Fibroblast of lung (primary cell): ENCODE data around the gene LAIR1. TPM values are rescaled to one million over a fixed set of nuclear protein-coding genes. Genes with fewer than 3 reads are reported as not detected.

Experiments
- DNase-seq, 2 donors: peaks; one replicate each; pipeline versions ENCODE4 v3.0.0 to v3.0.0-alpha.2; 2010; ENCODE audit warnings: low read depth in 2 of 2
- H2AFZ ChIP-seq: 2 replicates; pipeline ENCODE4 v1.5.1; 2012; ENCODE audit warnings: low read length, control low read depth, inconsistent platforms
- H3K27ac ChIP-seq: 2 replicates; pipeline ENCODE4 v1.5.1; 2011; ENCODE audit warnings: low read length, control low read depth; ENCODE audit not compliant: insufficient read depth
- H3K27me3 ChIP-seq: 2 replicates; pipeline ENCODE4 v1.5.1; 2011; ENCODE audit warnings: mild to moderate bottlenecking, low read length; ENCODE audit not compliant: control insufficient read depth, insufficient read depth
- H3K36me3 ChIP-seq: 2 replicates; pipeline ENCODE4 v1.5.1; 2011; ENCODE audit warnings: low read length; ENCODE audit not compliant: control insufficient read depth, insufficient read depth
- H3K4me1 ChIP-seq: 2 replicates; pipeline ENCODE4 v1.5.1; 2011; ENCODE audit warnings: low read length; ENCODE audit not compliant: control insufficient read depth, insufficient read depth; ENCODE audit errors: extremely low read depth
- H3K4me2 ChIP-seq: 2 replicates; pipeline ENCODE4 v1.5.1; 2011; ENCODE audit warnings: low read length, control low read depth; ENCODE audit not compliant: insufficient read depth; ENCODE audit errors: extremely low read depth
- H3K4me3 ChIP-seq, 4 experiments: fragments of 200-600 bp in 1 of 4; sonication (generic) in 1 of 4; replicated peaks in 1 of 4; 2 replicates each; pipeline ENCODE4 v1.5.1; 2011 to 2016; ENCODE audit warnings: low read length in 4 of 4, low read depth in 3 of 4, mild to moderate bottlenecking in 3 of 4, control low read depth in 2 of 4, inconsistent platforms in 1 of 4, mixed read lengths in 1 of 4; ENCODE audit not compliant: insufficient read depth in 1 of 4; ENCODE audit errors: control extremely low read depth in 1 of 4
- H3K79me2 ChIP-seq: 2 replicates; pipeline ENCODE4 v1.5.1; 2012; ENCODE audit warnings: mild to moderate bottlenecking, low read length, inconsistent platforms; ENCODE audit not compliant: control insufficient read depth, insufficient read depth
- H3K9ac ChIP-seq: 2 replicates; pipeline ENCODE4 v1.5.1; 2011; ENCODE audit warnings: mild to moderate bottlenecking, low read length, control low read depth; ENCODE audit not compliant: insufficient read depth
- H3K9me3 ChIP-seq: 2 replicates; pipeline ENCODE4 v1.5.1; 2012; ENCODE audit warnings: low read depth, low read length; ENCODE audit not compliant: control insufficient read depth, insufficient read depth
- H4K20me1 ChIP-seq: 2 replicates; pipeline ENCODE4 v1.5.1; 2011; ENCODE audit warnings: low read length; ENCODE audit not compliant: control insufficient read depth, insufficient read depth; ENCODE audit errors: extremely low read depth
- CTCF ChIP-seq, 2 donors: IDR thresholded peaks in 1 of 2; conservative IDR thresholded peaks in 1 of 2; 1 replicate in 1 of 2; 2 replicates in 1 of 2; pipeline ENCODE4 v1.5.1; 2011 to 2012; ENCODE audit warnings: low read length in 2 of 2, control low read depth in 1 of 2, inconsistent platforms in 1 of 2, low read depth in 1 of 2, mild to moderate bottlenecking in 1 of 2
- EZH2 ChIP-seq: IDR thresholded peaks from 2 replicates; pipeline ENCODE4 v1.5.1; 2012; ENCODE audit warnings: low read length, control low read depth, mild to moderate bottlenecking; ENCODE audit errors: missing control alignments
- polyA plus RNA-seq, 2 donors: library from polyadenylated mRNA; depleted of rRNA in 1 of 2; stranded (reverse) in 1 of 2; unstranded in 1 of 2; fragments of >200 nt; gene quantifications; 2 replicates each; pipeline ENCODE4 v1.2.1, GENCODE V29; 2011 to 2012; ENCODE audit warnings: missing spikeins in 1 of 2
- total RNA-seq: library from RNA; depleted of rRNA; stranded (reverse); fragments of >200 nt; gene quantifications from 2 replicates; pipeline ENCODE4 v1.2.1, GENCODE V29; 2014

LAIR1 gene
- total and polyA plus RNA-seq, 2 donors (not counting 1 experiment from before 2014, with no cell fraction given): not detected

GRCh38 chr19:54354761-54355160, 10.0 kb downstream of the LAIR1 start:
- no peaks in the 10 kb centered on the region for H3K4me1 ChIP-seq
- H3K9me3 ChIP-seq: no peaks in the 10 kb centered on the region
- no peak for DNase-seq
- no peak overlapping the region for H2AFZ ChIP-seq
- no peaks in the 10 kb centered on the region for H3K36me3 ChIP-seq
- no peaks in the 10 kb centered on the region for H3K79me2 ChIP-seq
- TF ChIP-seq CTCF (conservative IDR thresholded peaks at IDR 0.05 in 1 of 2, IDR thresholded peaks at IDR 0.05 in 1 of 2; ENCODE audit: low read depth in 1 of 2, low read length in 2 of 2) (no peak), EZH2 (no peak)
- no peak overlapping the region for H3K27ac ChIP-seq
- H3K9ac ChIP-seq: no peak overlapping the region
- no peaks in the 10 kb centered on the region for H3K27me3 ChIP-seq
- no peak overlapping the region for H3K4me3 ChIP-seq
- no peaks in the 10 kb centered on the region for H4K20me1 ChIP-seq
- no peak overlapping the region for H3K4me2 ChIP-seq

- Histone ChIP-seq H4K20me1 (no peaks in the 10 kb centered on the region), H3K4me1 (no peaks in the 10 kb centered on the region), H3K9ac (no peak overlapping the region), H3K4me2 (no peak overlapping the region), H2AFZ (no peak overlapping the region), H3K27ac (no peak overlapping the region), H3K27me3 (no peaks in the 10 kb centered on the region), H3K4me3 (no peak overlapping the region), H3K9me3 (no peaks in the 10 kb centered on the region), H3K79me2 (no peaks in the 10 kb centered on the region), H3K36me3 (no peaks in the 10 kb centered on the region)
- no peak for TF ChIP-seq CTCF (conservative IDR thresholded peaks at IDR 0.05 in 1 of 2, IDR thresholded peaks at IDR 0.05 in 1 of 2; ENCODE audit: low read depth in 1 of 2, low read length in 2 of 2)
- no peak for TF ChIP-seq EZH2
- DNase-seq: no peak
Measured at GRCh38 chr19:54352546-54352945, 12.2 kb downstream of the LAIR1 start.

- no peak for DNase-seq
- no peak overlapping the region for H3K4me3 ChIP-seq
- H3K79me2 ChIP-seq: no peaks in the 10 kb centered on the region
- H2AFZ ChIP-seq: no peak overlapping the region
- TF ChIP-seq CTCF (conservative IDR thresholded peaks at IDR 0.05 in 1 of 2, IDR thresholded peaks at IDR 0.05 in 1 of 2; ENCODE audit: low read depth in 1 of 2, low read length in 2 of 2) (no peak), EZH2 (no peak)
- H4K20me1 ChIP-seq: no peaks in the 10 kb centered on the region
- H3K27me3 ChIP-seq: no peaks in the 10 kb centered on the region
- no peaks in the 10 kb centered on the region for H3K9me3 ChIP-seq
- H3K4me2 ChIP-seq: no peak overlapping the region
- no peak overlapping the region for H3K27ac ChIP-seq
- no peaks in the 10 kb centered on the region for H3K4me1 ChIP-seq
- no peaks in the 10 kb centered on the region for H3K36me3 ChIP-seq
- no peak overlapping the region for H3K9ac ChIP-seq
Measured at GRCh38 chr19:54352041-54352440, 12.7 kb downstream of the LAIR1 start.
